Measurements from ENCODE around the gene KIZ.

KIZ gene

GRCh38 chr20:21177767-21178166, 51.9 kb downstream of the KIZ start:
- DNase-seq (ENCODE audit: low read depth), result no peak

DNA sequence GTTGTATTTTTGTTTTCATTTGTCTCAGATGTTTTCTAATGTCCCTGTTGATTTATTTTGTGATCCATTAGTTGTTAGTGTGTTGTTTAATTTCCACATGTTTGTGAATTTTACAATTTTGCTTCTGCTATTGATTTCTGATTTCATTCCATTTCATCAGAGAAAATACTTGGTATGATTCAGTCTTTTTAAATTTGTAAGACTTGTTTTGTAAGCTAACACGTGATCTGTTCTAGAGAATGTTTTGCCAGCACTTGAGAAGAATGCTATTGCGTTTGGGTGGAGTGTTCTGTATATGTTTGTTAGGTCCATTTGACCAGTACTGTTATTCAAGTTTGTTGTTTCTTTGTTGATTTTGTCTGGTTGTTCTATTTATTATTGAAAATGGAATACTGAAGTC, 53.9 kb downstream of the KIZ start:
- no peak for DNase-seq (ENCODE audit: low read depth)

DNA sequence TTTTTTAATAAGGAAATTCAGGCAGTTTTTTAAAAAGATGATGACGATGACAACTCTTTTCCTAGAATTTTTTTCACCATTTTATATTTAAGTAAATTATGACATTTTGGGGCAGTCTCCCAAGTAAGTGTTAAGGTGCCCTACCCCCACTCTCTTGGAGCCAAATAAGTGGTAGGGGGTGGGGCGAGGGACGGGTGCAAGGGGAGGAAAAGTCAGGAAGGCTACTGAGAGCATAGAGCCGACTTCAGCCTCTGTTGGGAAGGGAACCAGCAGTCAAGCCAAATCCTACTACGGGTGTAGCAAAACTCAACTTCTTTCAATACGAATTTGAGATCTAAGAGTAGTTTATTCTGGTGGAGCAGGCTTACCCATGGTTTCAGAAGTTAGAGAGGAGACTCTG, 54.4 kb downstream of the KIZ start:
- DNase-seq (ENCODE audit: low read depth), result no peak

- no peak for DNase-seq (ENCODE audit: low read depth)
These were observed 55.1 kb downstream of the KIZ start for GRCh38 chr20:21181028-21181427.

GRCh38 chr20:21182832-21183563, 57.1 kb downstream of the KIZ start:
- DNase-seq (ENCODE audit: low read depth), result no peak

- DNase-seq (ENCODE audit: low read depth), result no peak
These were observed 57.8 kb downstream of the KIZ start for GRCh38 chr20:21183722-21184121.

- DNase-seq (ENCODE audit: low read depth), result no peak
These were observed 58.9 kb downstream of the KIZ start for GRCh38 chr20:21184819-21185218.

DNA sequence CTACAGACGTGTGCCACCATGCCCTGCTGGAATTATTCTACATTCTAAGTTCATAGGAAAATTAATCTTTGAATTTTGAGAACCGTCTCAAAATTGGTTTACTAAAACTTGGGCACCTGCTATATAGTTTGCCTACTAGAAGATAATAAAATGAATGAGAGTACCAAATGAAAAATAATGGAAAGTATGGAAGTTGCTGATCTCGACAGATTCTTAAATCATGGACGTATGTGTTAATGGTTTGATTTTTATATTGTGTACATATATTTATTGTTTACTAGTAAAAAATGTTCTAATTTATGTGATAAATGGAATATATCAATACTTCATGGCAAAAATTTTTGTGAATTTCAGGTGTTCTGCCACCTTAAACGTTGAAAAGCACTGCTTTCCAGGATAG, 60.0 kb downstream of the KIZ start:
- no peak for DNase-seq (ENCODE audit: low read depth)

DNA sequence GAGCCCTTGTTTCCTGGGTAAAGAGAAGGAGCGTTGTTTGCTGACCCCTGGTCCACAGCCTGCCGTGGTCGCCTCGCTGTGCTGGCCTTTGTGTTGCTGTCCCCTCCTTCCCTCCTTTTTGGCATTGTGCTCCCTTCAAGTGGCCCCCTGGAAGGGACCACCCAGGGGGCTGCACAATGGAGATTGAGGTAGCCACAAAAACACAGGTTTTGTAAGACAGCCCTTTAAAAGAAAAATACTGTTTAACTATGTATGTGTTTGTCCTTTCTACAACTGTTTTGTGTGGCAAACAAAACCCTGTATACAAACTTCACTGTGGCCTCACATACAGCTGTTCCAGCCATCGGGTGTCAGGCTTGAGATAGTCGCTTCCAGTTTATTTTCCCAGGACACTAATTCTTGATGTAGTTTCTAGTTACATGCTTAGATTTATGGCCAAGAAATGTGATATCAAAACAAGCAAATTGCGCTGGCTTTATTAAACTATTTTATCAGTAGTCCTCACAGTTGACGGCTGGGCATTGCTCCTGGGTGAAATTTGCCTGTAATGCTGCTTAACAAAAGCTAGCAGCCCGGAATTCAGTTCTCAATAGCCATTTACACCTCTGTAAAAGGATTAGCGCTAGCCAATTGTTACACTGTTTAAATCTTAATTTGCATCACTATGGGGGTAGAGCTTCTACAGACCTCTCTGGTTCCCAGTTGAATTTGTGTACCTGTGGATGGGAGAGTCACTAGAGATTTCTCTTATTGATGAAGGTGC, 64.1 kb downstream of the KIZ start:
- DNase-seq (ENCODE audit: low read depth), result no peak

DNA sequence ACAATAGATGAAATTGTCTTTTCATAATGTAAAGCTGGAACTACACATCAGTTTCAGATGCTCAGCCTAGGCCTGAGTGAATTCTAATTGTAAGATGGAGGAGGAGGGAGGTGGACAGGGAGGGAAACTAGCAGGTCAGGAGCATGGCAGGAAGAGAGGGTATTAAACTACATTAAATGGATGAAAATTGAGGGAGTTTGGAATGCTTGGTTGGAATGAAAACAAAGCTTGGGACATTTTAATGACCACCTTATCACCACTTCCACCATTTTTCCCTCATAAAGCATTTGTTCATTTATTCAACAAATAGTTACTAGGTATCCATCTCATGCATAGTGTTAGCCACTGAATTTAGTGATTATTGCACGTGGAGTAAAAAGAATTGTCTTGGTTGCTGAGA, 65.0 kb downstream of the KIZ start:
- no peak for DNase-seq (ENCODE audit: low read depth)

DNA sequence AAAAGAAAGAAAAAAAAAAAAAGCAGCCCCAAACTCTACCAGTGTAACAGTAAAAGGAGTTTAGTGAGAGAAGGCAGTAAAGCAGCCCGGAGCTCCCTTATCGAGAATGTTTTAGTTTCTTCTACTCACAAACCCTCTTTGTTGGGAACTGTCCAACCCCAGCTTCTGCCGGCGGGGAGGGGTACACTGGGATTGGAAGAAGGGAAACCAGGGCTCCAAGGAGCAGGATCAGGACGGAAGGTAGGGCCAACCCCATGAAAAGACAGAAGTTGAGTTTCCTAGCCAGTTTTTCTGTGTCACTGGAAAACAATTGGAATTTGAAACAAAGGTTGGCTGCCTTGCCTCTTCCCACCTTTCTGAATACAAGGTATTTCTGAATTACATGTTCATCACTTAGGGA, 66.0 kb downstream of the KIZ start:
- DNase-seq (ENCODE audit: low read depth), result no peak

GRCh38 chr20:21202259-21202658, 76.4 kb downstream of the KIZ start:
- DNase-seq (ENCODE audit: low read depth), result no peak

- no peak for DNase-seq (ENCODE audit: low read depth)
These were observed 77.3 kb downstream of the KIZ start for GRCh38 chr20:21203088-21203656.

GRCh38 chr20:21206584-21206983, 80.7 kb downstream of the KIZ start:
- DNase-seq (ENCODE audit: low read depth), result no peak

DNA sequence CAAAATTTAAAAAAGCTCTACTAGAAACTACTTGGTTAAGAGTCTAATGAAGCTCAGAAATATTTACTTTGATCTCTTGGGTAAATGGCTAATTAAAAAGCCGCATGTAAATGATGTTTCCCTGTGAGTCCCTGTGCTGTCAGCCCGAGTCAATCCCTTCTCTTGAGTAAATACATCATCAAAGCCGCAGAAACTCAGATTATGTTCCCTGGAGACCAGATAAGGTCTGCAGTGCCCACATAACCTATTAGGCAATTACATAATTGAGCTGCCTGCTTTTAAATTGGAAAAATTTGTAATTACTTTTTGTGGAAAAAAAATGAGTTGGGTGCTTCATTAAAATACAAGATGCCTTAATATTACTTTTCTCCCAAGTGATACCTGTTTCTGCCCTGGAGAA, 83.1 kb downstream of the KIZ start:
- no peak for DNase-seq (ENCODE audit: low read depth)

GRCh38 chr20:21209668-21210067, 83.8 kb downstream of the KIZ start:
- DNase-seq (ENCODE audit: low read depth), result no peak

DNA sequence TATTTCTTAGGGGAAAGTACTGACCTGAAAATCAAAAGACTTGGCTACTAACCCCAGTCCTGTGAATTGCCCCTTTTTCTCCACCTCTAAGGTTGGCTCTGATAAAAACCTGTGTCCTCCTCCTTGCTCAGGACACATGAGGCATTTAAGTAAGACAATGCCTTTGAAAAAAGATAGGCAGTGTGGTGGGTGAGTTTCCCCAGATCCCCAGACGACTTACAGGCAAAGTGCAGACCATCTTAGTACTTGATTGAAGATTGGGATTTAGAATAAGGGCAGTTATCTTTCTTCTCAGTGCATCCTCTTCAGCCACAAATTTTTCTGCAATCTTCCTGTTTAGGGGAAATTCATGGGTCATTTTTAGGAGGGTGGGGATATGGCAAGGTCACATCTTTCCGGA, 87.8 kb downstream of the KIZ start:
- no peak for DNase-seq (ENCODE audit: low read depth)

GRCh38 chr20:21214431-21214830, 88.5 kb downstream of the KIZ start:
- no peak for DNase-seq (ENCODE audit: low read depth)

GRCh38 chr20:21219686-21220085, 93.8 kb downstream of the KIZ start:
- DNase-seq (ENCODE audit: low read depth), result no peak

- DNase-seq (ENCODE audit: low read depth), result no peak
These were observed 98.3 kb downstream of the KIZ start for GRCh38 chr20:21224217-21224616.

GRCh38 chr20:21225215-21225947, 99.5 kb downstream of the KIZ start:
- DNase-seq (ENCODE audit: low read depth), result no peak

DNA sequence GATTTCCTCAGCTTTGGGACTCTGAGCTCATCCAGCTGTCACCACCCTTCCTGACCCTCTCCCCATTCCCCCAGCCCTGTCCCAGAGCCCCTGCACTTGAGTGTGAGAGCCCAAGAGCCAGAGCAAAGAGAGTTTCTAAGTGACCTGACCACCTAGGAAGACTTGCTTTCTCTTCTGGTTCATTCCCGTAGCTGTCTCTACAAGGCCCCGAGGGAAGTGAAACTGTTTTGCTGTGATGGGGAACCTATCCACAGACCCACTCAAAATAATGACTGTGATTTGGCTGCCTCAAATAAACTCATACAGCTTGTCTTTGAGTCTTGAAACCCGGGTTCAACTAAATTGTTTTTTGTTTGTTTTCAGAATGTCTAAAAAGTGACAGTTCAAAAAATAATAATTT, 102.6 kb downstream of the KIZ start:
- no peak for DNase-seq (ENCODE audit: low read depth)

- DNase-seq (ENCODE audit: low read depth), result no peak
These were observed 103.3 kb downstream of the KIZ start for GRCh38 chr20:21229163-21229562.
